ENCODE results near the gene FIZ1.
"Not testable (repeated sequence)": the region's sequence is repeated elsewhere in the genome, so short reads cannot be mapped to it uniquely, and the experiment has no call there.

Gene FIZ1

DNA sequence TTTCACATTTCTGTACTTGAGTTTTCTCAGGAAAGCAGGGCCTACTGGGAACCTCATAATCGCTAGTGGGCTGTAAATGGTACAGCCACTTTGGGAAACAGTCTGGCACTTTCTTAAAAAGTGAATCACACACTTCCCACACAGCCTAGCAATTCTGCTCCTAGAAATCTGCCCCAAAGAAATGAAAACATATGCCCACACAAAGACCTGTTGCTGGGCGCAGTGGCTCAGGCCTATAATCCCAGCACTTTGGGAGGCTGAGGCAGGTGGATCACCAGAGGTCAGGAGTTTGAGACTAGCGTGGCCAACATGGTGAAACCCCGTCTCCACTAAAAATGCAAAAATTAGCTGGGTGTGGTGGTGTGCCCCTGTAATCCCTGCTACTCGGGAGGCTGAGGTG, 29.8 kb downstream of the FIZ1 start:
- not testable (repeated sequence) for DNase-seq (ENCODE audit: low read depth)

GRCh38 chr19:55567708-55568328, 31.5 kb downstream of the FIZ1 start:
- no peak for DNase-seq (ENCODE audit: low read depth)

DNA sequence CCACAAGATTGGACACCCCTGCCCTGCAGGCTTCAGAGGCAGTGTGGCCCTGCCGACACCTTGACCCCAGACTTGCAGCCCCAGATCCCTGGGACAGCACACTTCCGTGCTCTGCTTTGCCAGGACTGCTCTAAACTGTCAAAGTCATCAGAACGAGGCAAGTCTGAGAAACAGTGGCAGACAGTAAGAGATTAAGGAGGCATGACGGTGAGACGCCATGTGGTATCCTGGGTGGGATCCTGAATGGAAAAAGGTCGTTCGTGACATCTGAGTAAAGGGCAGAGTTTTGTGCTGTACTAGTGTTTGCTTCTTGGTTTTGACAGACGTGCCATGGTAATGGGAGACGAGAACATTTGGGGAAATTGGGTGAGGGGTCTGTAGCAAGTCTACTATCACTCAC, 32.5 kb downstream of the FIZ1 start:
- no peak for DNase-seq (ENCODE audit: low read depth)

DNA sequence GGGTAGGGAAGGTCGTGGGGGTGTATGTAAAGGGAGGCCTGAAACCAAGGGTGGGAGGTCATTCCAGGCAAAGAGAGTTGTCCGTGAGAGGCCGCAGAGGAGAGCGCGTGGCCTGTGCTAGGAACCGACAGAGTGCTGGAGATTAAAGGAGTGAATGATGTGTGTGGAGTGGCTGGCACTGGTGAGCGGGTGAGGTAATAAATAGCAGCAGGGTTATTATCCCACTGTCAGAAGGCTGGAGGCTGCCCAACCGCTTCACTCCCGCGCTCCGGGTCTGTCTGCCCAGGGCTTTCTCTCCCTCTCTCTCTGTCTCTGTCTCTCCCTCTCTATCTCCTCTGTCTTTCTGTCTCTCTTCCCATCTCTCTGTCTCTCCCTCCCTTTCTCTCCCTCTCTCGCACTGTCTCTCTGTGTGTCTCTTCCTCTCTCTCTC, 36.0 kb downstream of the FIZ1 start:
- DNase-seq (ENCODE audit: low read depth) = no peak

- no peak for DNase-seq (ENCODE audit: low read depth)
These were observed 39.6 kb downstream of the FIZ1 start for GRCh38 chr19:55559684-55560083.

DNA sequence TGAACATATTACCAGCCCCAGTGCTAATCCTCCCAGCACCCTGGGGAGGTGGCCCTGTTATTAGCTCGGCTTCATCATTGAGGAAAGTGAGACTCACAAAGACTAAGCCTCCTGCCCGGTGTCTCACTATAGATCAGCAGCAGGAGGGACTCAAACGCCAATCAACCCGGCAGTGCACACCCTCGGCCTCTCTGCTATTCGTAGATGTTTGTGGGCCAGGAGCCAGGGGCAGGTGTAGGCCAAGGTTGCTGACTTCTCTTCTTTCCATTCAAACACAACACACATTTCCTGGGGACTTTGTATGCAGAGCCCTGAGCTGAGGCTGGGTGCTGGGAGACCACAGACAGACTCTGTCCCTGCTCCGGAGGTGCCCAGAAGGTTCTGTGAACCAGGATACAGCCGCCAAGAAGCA, 44.6 kb downstream of the FIZ1 start:
- DNase-seq (ENCODE audit: low read depth) = no peak

DNA sequence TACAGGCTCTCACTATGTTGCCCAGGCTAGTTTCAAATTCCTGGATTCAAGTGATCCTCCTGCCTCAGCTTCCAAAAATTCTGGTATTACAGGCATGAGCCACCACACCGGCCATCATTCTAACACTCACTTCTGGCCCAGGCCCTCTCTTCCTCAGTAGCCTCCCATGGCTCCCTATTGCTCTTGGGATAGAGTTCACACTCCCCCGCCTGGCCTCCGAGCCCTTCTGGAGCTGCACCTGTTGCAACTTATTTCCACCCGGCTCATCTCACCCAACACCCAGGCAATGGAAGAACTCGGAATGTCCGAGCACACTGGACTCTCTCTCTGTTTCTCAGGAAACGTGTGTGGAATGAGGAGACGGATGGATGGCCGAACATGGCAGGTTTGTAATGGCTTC, 45.0 kb downstream of the FIZ1 start:
- no peak for DNase-seq (ENCODE audit: low read depth)

DNA sequence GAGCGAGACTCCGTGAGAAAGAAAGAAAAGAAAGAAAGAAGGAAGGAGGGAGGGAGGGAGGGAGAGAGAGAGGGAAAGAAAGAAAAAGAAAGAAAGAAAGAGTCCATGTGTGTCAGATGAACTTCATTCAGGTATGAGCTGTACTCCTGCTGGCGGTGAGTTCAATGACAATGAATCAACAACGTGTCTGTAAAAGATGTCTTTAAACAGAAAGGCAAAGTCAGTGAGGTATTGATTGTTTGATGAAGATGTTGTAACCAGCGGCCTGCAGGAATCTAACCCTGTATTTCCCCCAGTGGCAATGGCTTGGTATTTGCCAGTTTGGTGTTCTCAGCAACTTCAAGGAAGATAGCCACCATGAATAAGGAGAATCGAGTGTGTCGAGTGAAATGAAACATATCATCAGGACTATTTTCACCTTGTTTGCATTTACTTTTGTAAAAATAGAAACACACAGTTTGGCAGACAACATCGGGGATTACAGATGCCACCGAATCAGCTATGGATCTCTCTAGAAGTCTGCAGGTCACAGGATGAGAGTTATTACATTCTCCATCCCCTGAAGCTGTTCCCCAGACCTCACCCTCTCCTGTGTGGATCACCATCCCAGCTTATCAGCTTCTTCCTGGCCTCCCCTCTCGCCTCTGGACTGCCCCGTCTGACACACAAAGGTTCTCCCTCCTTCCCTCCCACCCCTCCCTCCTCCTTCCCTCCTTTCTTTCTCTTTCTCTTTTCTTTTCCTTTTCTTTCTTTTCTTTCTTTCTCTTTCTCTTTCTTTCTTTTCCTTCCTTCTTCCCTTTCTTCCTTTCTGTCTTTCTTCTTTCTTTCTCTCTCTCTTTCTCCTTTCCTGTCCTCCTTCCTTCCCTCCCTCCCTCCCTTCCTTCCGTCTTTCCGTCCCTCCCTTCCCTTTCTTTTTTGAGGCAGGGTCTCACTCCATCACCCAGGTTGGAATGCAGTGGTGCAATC, 45.8 kb downstream of the FIZ1 start:
- DNase-seq (ENCODE audit: low read depth) = no peak

DNA sequence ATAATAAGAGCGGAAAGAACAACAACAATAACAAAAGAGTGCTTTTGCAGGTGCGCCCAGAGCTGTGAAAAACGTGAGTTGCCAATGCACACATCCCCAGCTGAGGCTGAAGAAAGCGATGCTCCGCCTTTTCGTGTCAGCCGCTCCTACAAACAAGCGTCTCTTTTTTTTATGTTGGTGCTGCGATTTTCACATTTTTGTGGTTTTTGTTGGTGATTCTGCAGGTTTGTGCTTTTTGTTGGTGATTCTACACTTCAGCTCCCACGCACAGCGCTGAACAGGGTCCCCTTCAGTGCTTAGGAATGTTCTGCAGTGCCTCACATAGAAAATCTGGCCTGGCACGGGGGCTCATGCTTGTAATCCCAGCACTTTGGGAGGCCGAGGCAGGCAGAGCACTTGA, 46.7 kb downstream of the FIZ1 start:
- no peak for DNase-seq (ENCODE audit: low read depth)

DNA sequence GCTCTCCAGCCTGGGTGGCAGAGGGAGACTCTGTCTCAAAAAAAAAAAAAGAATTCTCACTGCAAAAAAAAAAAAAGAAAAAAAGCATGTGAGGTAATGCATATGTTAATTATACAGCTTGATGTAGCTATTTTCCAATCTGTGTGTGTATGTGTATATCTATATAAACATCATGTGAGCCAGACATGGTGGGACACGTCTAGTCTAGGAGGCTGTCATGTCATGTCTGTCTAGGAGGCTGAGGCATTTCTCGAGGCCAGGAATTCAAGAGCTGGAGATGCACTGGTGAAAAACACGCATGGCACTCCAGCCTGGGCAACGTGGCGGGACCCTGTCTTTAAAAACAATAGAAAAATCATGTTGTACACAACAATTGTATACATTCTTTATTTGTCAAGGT, 47.1 kb downstream of the FIZ1 start:
- DNase-seq (ENCODE audit: low read depth) = no peak

- DNase-seq (ENCODE audit: low read depth) = no peak
These were observed 49.0 kb downstream of the FIZ1 start for GRCh38 chr19:55550321-55550650.

DNA sequence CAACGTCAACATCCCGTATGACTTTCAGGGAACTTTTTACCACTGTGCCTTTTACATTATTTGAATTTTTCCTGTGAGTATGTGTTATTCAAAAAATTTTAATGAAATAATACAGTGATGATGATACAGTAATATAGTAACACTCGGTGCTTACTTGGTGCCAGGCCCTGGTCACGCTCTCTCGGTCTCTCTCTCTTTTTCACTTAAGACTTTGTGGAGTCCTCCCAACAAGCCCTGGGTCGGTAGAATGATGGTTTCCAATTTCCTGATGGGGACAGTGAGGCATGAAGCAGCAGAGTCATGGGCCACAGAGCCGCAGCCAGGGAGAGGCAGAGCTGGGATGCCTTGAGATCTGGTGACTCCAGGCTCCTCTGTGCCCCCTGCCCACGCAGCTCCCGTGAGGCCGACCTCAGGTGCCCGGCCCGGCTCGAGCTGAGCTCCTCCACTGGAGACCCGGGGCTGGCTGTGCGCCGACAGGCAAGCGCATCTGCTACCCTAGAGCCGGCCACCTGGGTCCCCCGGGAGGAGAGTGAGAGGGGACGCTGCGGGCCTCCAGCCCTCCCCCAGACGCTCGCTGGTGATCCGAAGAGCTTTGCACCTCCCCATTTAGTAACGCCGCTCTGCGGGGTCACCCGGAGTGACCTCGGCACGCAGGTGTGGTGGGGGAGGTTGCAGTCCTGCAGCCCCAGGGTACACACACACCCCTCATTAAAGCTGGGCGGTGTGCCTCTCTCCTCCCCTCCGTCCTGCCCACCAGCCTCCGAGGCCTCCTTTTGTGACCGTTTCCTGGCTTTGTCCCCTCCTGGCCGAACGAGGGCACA, 49.6 kb downstream of the FIZ1 start:
- DNase-seq (ENCODE audit: low read depth) = no peak

DNA sequence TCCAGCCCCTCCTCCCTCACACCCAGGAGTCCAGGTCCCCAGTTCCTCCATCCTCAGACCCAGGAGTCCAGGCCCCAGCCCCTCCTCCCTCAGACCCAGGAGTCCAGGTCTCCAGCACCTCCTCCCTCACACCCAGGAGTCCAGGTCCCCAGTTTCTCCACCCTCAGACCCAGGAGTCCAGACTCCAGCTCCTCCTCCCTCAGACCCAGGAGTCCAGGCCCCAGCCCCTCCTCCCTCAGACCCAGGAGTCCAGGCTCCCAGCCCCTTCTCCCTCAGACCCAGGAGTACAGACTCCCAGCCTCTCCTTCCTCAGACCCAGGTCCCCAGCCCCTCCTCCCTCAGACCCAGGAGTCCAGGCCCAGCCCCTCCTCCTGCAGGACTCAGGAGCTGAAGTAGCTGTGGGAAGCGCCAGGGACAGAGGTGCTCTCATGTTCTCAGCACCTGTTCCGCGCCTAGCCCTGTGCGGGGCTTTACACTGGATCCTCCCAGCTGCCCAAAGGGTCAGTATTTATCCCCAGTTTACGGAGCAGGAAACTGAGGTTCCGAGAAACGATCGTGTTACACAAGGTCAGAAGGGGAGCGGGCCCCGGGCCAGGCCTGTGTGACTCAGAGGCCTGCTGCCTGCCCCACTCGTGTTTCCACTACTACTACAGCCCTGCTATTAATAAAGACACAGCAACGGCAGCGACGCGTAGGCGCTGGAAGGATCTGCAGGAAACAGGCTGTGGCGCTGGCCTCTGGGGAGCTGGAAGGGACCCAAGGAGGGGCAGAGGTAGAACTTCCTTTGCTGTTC, 52.3 kb downstream of the FIZ1 start:
- DNase-seq (ENCODE audit: low read depth) = no peak

- DNase-seq (ENCODE audit: low read depth) = no peak
These were observed 53.3 kb downstream of the FIZ1 start for GRCh38 chr19:55546011-55546410.

DNA sequence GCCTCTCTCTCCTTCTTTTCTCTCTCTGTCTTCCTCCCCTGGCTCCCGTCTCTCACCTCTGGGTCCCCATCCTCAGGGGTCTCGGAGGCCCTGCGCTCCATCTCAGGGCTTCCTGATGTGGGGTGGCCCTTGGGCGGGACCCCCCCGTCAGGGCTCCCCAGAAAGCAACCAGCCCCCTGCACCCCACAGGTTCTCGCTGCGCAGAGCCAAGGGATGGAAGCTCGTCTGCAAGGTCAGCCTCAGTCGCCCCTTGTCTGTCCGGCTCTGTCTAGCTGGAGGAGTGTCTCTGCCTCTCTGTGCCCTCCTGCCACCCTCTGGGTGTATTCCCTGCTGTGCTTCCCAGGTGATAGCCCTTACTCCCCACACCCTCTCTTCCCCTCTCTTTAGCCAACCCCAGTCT, 53.9 kb downstream of the FIZ1 start, which contains the start of gene SBK3:
Gene SBK3, minus strand, starts transcription at position 101 of the 400 bp plus-strand sequence. Its CDS starts 0 bp downstream, at position 101.
- DNase-seq (ENCODE audit: low read depth) = no peak

DNA sequence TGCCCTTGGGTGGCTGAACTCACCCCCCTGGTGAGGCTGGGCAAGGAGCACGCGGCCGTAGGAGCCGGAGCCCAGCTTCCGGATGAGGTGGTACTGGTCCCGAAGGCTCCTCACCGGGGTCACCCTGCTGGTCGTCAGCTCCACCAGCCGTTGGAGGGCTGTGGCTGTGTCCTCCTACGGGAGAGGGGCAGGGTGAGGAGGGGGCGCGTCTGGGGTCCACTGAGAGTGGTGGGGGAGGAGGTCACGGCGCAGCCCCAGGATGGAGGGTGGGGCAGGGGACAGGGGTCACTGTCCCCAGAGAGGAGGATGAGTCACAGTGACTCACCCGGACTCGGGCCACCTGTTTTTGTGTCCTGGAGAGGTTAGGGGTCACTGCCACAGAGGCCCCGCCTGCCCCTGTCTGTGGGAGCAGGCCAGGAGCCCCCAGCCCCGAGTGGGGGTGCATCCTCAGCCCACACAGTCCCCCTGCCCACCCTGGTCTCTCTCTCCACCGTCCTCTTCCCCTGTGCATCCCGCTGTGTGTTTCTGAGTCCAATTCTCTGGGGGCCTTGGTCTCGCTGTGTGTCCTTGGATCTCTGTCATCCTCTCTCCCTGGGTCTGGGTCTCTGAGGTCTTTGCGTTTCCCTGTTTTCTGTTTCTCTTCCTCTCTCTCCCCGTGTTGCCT, 54.4 kb downstream of the FIZ1 start:
- no peak for DNase-seq (ENCODE audit: low read depth)

GRCh38 chr19:55544014-55544413, 55.3 kb downstream of the FIZ1 start:
- no peak for DNase-seq (ENCODE audit: low read depth)

GRCh38 chr19:55543567-55543966, 55.8 kb downstream of the FIZ1 start:
- DNase-seq (ENCODE audit: low read depth) = no peak

DNA sequence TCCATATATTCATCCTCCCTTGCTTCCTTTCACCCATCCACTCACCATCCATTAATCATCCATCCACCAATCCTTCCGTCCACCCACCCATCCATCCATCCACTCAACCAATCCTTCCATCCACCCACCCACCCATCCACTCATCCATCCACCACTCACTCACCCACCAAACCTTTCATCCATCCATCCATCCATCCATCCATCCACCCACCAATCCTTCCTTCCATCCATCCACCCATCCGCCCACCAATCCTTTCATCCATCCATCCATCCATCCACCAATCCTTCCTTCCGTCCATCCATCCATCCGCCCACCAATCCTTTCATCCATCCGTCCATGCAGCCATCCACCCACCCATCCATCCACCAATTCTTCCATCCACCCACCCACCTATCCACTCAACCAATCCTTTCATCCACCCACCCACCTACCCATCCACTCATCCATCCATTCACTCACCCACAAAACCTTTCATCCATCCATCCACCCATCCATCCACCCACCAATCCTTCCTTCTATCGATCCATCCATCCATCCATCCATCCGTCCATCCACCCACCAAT, 56.9 kb downstream of the FIZ1 start:
- no peak for DNase-seq (ENCODE audit: low read depth)
